K562 (cell line): Measurements from ENCODE around the gene ASPDH. TPM values are rescaled to one million over a fixed set of nuclear protein-coding genes. Genes with fewer than 3 reads are reported as not detected.
A peak's percentile ranks its signal among the peaks of the same experiment; 100 is the strongest.

Experiments
- AFF4 ChIP-seq: sonication (generic); formaldehyde crosslinking; IDR thresholded peaks from 2 replicates; pipeline ENCODE4 v1.8.0; 2023; ENCODE audit warnings: mild to moderate bottlenecking, missing genetic modification reagents
- ARNT ChIP-seq, 2 experiments: fragments of 450-650 bp; IDR thresholded peaks; 2 replicates each; pipeline ENCODE4 v1.6.1; 2016; ENCODE audit warnings: mild to moderate bottlenecking in 1 of 2
- CBFA2T3 ChIP-seq: fragments of 450-650 bp; IDR thresholded peaks from 2 replicates; pipeline ENCODE4 v1.6.1; 2017
- CTBP1 ChIP-seq: fragments of 450-650 bp; IDR thresholded peaks from 2 replicates; pipeline ENCODE4 v1.6.1; 2016; ENCODE audit warnings: borderline replicate concordance
- ETS1 ChIP-seq: conservative IDR thresholded peaks from 2 replicates; pipeline ENCODE4 v1.6.1; 2011; ENCODE audit warnings: low read depth, mild to moderate bottlenecking, low read length; ENCODE audit not compliant: control insufficient read depth
- GTF3C2 ChIP-seq: IDR thresholded peaks from 3 replicates; pipeline ENCODE4 v1.6.1; 2011; ENCODE audit warnings: borderline replicate concordance, mild to moderate bottlenecking, moderate library complexity; ENCODE audit not compliant: insufficient read length; ENCODE audit errors: extremely low read depth
- HMG20B ChIP-seq: fragments of 250-450 bp; sonication (Bioruptor Pico); IDR thresholded peaks from 2 replicates; pipeline ENCODE4 v1.5.0; 2021; ENCODE audit warnings: mild to moderate bottlenecking
- PTTG1 ChIP-seq: fragments of 450-650 bp; IDR thresholded peaks from 2 replicates; pipeline ENCODE4 v1.6.1; 2016; ENCODE audit warnings: low read depth, mild to moderate bottlenecking, missing genetic modification characterization, missing compliant biosample characterization
- SREBF1 ChIP-seq: fragments of 150-350 bp; IDR thresholded peaks from 2 replicates; pipeline ENCODE4 v1.6.1; 2014; ENCODE audit warnings: antibody characterized with exemption, low read depth, low read length, borderline replicate concordance
- YY1 ChIP-seq, 3 experiments: IDR thresholded peaks; 2 replicates each; pipeline ENCODE4 v1.6.1; 2011; ENCODE audit warnings: low read length in 2 of 3, mild to moderate bottlenecking in 2 of 3, moderate library complexity in 2 of 3, borderline replicate concordance in 1 of 3, control low read depth in 1 of 3, low read depth in 1 of 3; ENCODE audit not compliant: insufficient read depth in 3 of 3, insufficient replicate concordance in 2 of 3, control insufficient read depth in 1 of 3, insufficient read length in 1 of 3; ENCODE audit errors: extremely low read depth in 1 of 3
- ZBTB11 ChIP-seq, 3 experiments: fragments of 200-800 bp in 1 of 3; fragments of 250-450 bp in 1 of 3; fragments of 450-650 bp in 1 of 3; sonication (Bioruptor Pico) in 1 of 3; sonication (Bioruptor generic) in 1 of 3; formaldehyde crosslinking in 1 of 3; IDR thresholded peaks; 2 replicates each; pipeline versions ENCODE4 v1.6.1 to v1.8.0; 2016 to 2022; ENCODE audit warnings: mild to moderate bottlenecking in 2 of 3, missing genetic modification characterization in 2 of 3, missing compliant biosample characterization in 1 of 3, moderate library complexity in 1 of 3
- ZBTB2 ChIP-seq: fragments of 450-650 bp; IDR thresholded peaks from 2 replicates; pipeline ENCODE4 v1.6.1; 2016; ENCODE audit warnings: antibody characterized with exemption
- polyA plus RNA-seq, 8 experiments: library from polyadenylated mRNA; depleted of rRNA in 4 of 8; stranded (reverse) in 5 of 8; unstranded in 3 of 8; fragments of >200 nt; fragmentation: Nextera tagmentation in 2 of 8; fragmentation: Illumina TruSeq in 1 of 8; extraction: Ambion mirVana in 2 of 8; extraction: Trizol in 1 of 8; gene quantifications; 2 replicates each; pipeline versions ENCODE4 v1.2.1 to v1.2.3, GENCODE V29; 2011 to 2014; ENCODE audit warnings: inconsistent platforms in 1 of 8, missing spikeins in 1 of 8
- total RNA-seq, 7 experiments: library from RNA; depleted of rRNA in 6 of 7; stranded (reverse); fragments of >200 nt in 6 of 7; fragmentation: Illumina TruSeq in 2 of 7; extraction: Trizol in 2 of 7; gene quantifications; 2 replicates each; pipeline versions ENCODE4 v1.2.1 to v1.2.3, GENCODE V29; 2011 to 2021; ENCODE audit warnings: low replicate concordance in 1 of 7

ASPDH gene
- total and polyA plus RNA-seq, 9 of the 15 experiments (the other 6 are each of a cell fraction or from before 2014, with no cell fraction given), result not detected

GRCh38 chr19:50537769-50538230 lies 24.1 kb upstream of the ASPDH start (continued):
- TF ChIP-seq ZBTB11 (CRISPR knock-in tag; IDR thresholded peaks at IDR 0.05), result no peak
- no peak; the same call in 1 of the 2 replicates for TF ChIP-seq CBFA2T3
- TF ChIP-seq CTBP1, result peak; percentile 64; the same call in 1 of the 2 replicates
- TF ChIP-seq GTF3C2, result no peak
- TF ChIP-seq YY1 (IDR thresholded peaks at IDR 0.05; ENCODE audit: borderline replicate concordance in 1 of 3, control insufficient read depth in 1 of 3, extremely low read depth in 1 of 3, insufficient read depth in 3 of 3, insufficient read length in 1 of 3, insufficient replicate concordance in 2 of 3, low read depth in 1 of 3, low read length in 2 of 3), result peak in 2 of 3 experiments; percentile 42 to 50
- TF ChIP-seq ETS1, result 0 out of 2 replicates have a peak, but pooled peaks have one; percentile 18
- no peak for TF ChIP-seq AFF4
- TF ChIP-seq HMG20B (CRISPR knock-in tag), result no peak
- peak; percentile 45 to 50; a peak in 1 of 4 replicates for TF ChIP-seq ARNT (IDR thresholded peaks at IDR 0.05)
- no peak for TF ChIP-seq SREBF1
- peak; percentile 64; the same call in 1 of the 2 replicates for TF ChIP-seq ZBTB2
- TF ChIP-seq PTTG1, result 0 out of 2 replicates have a peak, but pooled peaks have one; percentile 18
